IPS-NIHi11 (cell line): ENCODE data around the gene UBR1.
"Not testable (repeated sequence)": the region's sequence is repeated elsewhere in the genome, so short reads cannot be mapped to it uniquely, and the experiment has no call there.

Source experiments
- DNase-seq: peaks from one replicate; pipeline ENCODE4 v3.0.0; 2012; ENCODE audit warnings: mixed read lengths, low spot score

Gene UBR1

GRCh38 chr15:42908538-42908937 is 197.3 kb downstream of the UBR1 start:
- no peak for DNase-seq

GRCh38 chr15:42903388-42904324 is 202.2 kb downstream of the UBR1 start:
- no peak for DNase-seq

- DNase-seq: not testable (repeated sequence)
These were observed 211.9 kb downstream of the UBR1 start for GRCh38 chr15:42893911-42894310.
